Uterus (tissue), 4 donors: ENCODE measurements around the gene GRAMD1C. TPM values are rescaled to one million over a fixed set of nuclear protein-coding genes. Genes with fewer than 3 reads are reported as not detected.
A peak's percentile ranks its signal among the peaks of the same experiment; 100 is the strongest.

Experiments used
- DNase-seq, 2 donors: peaks; one replicate each; pipeline ENCODE4 v3.0.0-alpha.2; 2019 to 2020
- H3K27ac ChIP-seq, 2 donors: fragments of 200-600 bp; sonication (generic); 1 replicate in 1 of 2; 2 replicates in 1 of 2; pipeline ENCODE4 v1.5.1; 2016 to 2018
- H3K27me3 ChIP-seq, 2 donors: fragments of 200-600 bp; sonication (generic); one replicate each; pipeline ENCODE4 v1.5.1; 2018 to 2019; ENCODE audit warnings: control low read depth in 1 of 2
- H3K36me3 ChIP-seq, 2 donors: fragments of 200-600 bp; sonication (generic); one replicate each; pipeline ENCODE4 v1.5.1; 2019; ENCODE audit warnings: control low read depth in 1 of 2
- H3K4me1 ChIP-seq, 2 donors: fragments of 200-600 bp; sonication (generic); one replicate each; pipeline ENCODE4 v1.5.1; 2018 to 2019; ENCODE audit warnings: control low read depth in 1 of 2
- H3K4me3 ChIP-seq, 2 donors: fragments of 200-600 bp; sonication (generic); 1 replicate in 1 of 2; 2 replicates in 1 of 2; pipeline ENCODE4 v1.5.1; 2018 to 2019; ENCODE audit warnings: mild to moderate bottlenecking in 1 of 2
- H3K9me3 ChIP-seq, 2 donors: fragments of 200-600 bp; sonication (generic); one replicate each; pipeline ENCODE4 v1.5.1; 2019; ENCODE audit warnings: control low read depth in 1 of 2
- CTCF ChIP-seq, 4 experiments: fragments of 200-600 bp in 2 of 4; fragments of 450-650 bp in 2 of 4; sonication (generic) in 2 of 4; IDR thresholded peaks; one replicate each; pipeline ENCODE4 v1.5.1; 2016 to 2019; ENCODE audit warnings: antibody characterized with exemption in 4 of 4, mild to moderate bottlenecking in 2 of 4, moderate library complexity in 1 of 4
- POLR2A ChIP-seq, 2 donors: fragments of 450-650 bp; IDR thresholded peaks; one replicate each; pipeline ENCODE4 v1.6.1; 2016; ENCODE audit warnings: antibody characterized with exemption in 2 of 2, mild to moderate bottlenecking in 1 of 2, moderate library complexity in 1 of 2
- intact Hi-C: fragments of 100-400 bp; cut with DNase I; formaldehyde crosslinking; loops from one replicate; pipeline ENCODE4 v1.15.1; 2023; ENCODE audit warnings: low total_unique reads
- total RNA-seq, 4 donors: library from RNA; depleted of rRNA in 3 of 4; stranded (reverse); fragments of >200 nt in 3 of 4; gene quantifications; one replicate each; pipeline versions ENCODE4 v1.1.0 to v1.2.4, GENCODE V29; 2014 to 2023
- donor health status: DM: yes; HTN: yes; CAD: no.

GRAMD1C gene
- total RNA-seq, 4 donors from 2014 or later = 0.26 to 16.6 (median 6.9) TPM

- intact Hi-C loops = no loop called here
- Histone ChIP-seq H3K9me3 (no peaks in the 10 kb centered on the region), H3K27ac (peak overlapping the region in 1 of 2 donors; percentile 18), H3K27me3 (no peaks in the 10 kb centered on the region), H3K4me3 (peak overlapping the region; percentile 52 to 60), H3K4me1 (no peaks in the 10 kb centered on the region), H3K36me3 (no peaks in the 10 kb centered on the region)
- TF ChIP-seq CTCF (IDR thresholded peaks at IDR 0.05) (no peak), POLR2A (IDR thresholded peaks at IDR 0.05) (no peak)
- no peak for DNase-seq
These were observed 109.7 kb downstream of the GRAMD1C start for GRCh38 chr3:113948015-113948917.

GRCh38 chr3:113952921-113953320, 114.3 kb downstream of the GRAMD1C start:
- Histone ChIP-seq H3K4me1 (no peaks in the 10 kb centered on the region), H3K27me3 (no peaks in the 10 kb centered on the region), H3K9me3 (no peaks in the 10 kb centered on the region), H3K36me3 (no peaks in the 10 kb centered on the region), H3K4me3 (no peak overlapping the region), H3K27ac (no peak overlapping the region)
- no peak for TF ChIP-seq CTCF (IDR thresholded peaks at IDR 0.05)
- no peak for TF ChIP-seq POLR2A (IDR thresholded peaks at IDR 0.05)
- intact Hi-C loops = no loop called here
- no peak for DNase-seq

- Histone ChIP-seq H3K4me3 (no peak overlapping the region), H3K27ac (no peak overlapping the region), H3K9me3 (no peaks in the 10 kb centered on the region), H3K36me3 (no peaks in the 10 kb centered on the region), H3K27me3 (no peaks in the 10 kb centered on the region), H3K4me1 (no peaks in the 10 kb centered on the region)
- intact Hi-C loops = no loop called here
- no peak for TF ChIP-seq POLR2A (IDR thresholded peaks at IDR 0.05)
- no peak for TF ChIP-seq CTCF (IDR thresholded peaks at IDR 0.05)
- no peak for DNase-seq
These were observed 115.1 kb downstream of the GRAMD1C start for GRCh38 chr3:113953677-113954076.

GRCh38 chr3:113954091-113954685, 115.6 kb downstream of the GRAMD1C start:
- Histone ChIP-seq H3K4me3 (no peak overlapping the region), H3K36me3 (no peaks in the 10 kb centered on the region), H3K4me1 (no peaks in the 10 kb centered on the region), H3K9me3 (no peaks in the 10 kb centered on the region), H3K27ac (no peak overlapping the region), H3K27me3 (no peaks in the 10 kb centered on the region)
- intact Hi-C loops = no loop called here
- TF ChIP-seq POLR2A (IDR thresholded peaks at IDR 0.05) (no peak), CTCF (IDR thresholded peaks at IDR 0.05) (no peak)
- DNase-seq = no peak

GRCh38 chr3:113963879-113964278, 125.3 kb downstream of the GRAMD1C start:
- Histone ChIP-seq H3K4me3 (no peak overlapping the region), H3K36me3 (no peaks in the 10 kb centered on the region), H3K27me3 (no peaks in the 10 kb centered on the region), H3K27ac (no peak overlapping the region), H3K4me1 (no peaks in the 10 kb centered on the region), H3K9me3 (no peaks in the 10 kb centered on the region)
- DNase-seq = no peak
- TF ChIP-seq CTCF (IDR thresholded peaks at IDR 0.05) (no peak), POLR2A (IDR thresholded peaks at IDR 0.05) (no peak)
- intact Hi-C loops = no loop called here
